K562 (cell line): ENCODE data around the gene PODXL.
"Not testable (repeated sequence)": the region's sequence is repeated elsewhere in the genome, so short reads cannot be mapped to it uniquely, and the experiment has no call there.

Experiments used
- ATF2 ChIP-seq: sonication (generic); formaldehyde crosslinking; IDR thresholded peaks from 2 replicates; pipeline ENCODE4 v1.8.1; 2022; ENCODE audit warnings: missing genetic modification reagents
- ATF7 ChIP-seq: fragments of 450-650 bp; IDR thresholded peaks from 2 replicates; pipeline ENCODE4 v1.7.1; 2014; ENCODE audit warnings: mild to moderate bottlenecking, moderate library complexity
- EP300 ChIP-seq: IDR thresholded peaks from 2 replicates; pipeline ENCODE4 v1.6.1; 2012; ENCODE audit warnings: low read length, improper control_type of control experiment
- ESRRA ChIP-seq: fragments of 450-650 bp; IDR thresholded peaks from 2 replicates; pipeline ENCODE4 v1.6.1; 2014; ENCODE audit warnings: low read depth, mild to moderate bottlenecking, moderate library complexity, borderline replicate concordance
- IRF2 ChIP-seq: sonication (generic); formaldehyde crosslinking; IDR thresholded peaks from 2 replicates; pipeline ENCODE4 v1.8.1; 2022; ENCODE audit warnings: mild to moderate bottlenecking, missing genetic modification reagents
- MAFG ChIP-seq: fragments of 450-650 bp; conservative IDR thresholded peaks from 2 replicates; pipeline ENCODE4 v1.6.1; 2016; ENCODE audit warnings: missing genetic modification characterization, missing compliant biosample characterization
- POLR2AphosphoS5 ChIP-seq: IDR thresholded peaks from 2 replicates; pipeline ENCODE4 v1.6.1; 2011; ENCODE audit warnings: mild to moderate bottlenecking, low read depth, low read length, moderate library complexity; ENCODE audit not compliant: control insufficient read depth, insufficient read depth
- U2AF1 ChIP-seq: fragments of 200-400 bp; formaldehyde crosslinking; optimal IDR thresholded peaks from 2 replicates; pipeline ENCODE3; 2017; ENCODE audit warnings: mild to moderate bottlenecking, low read depth, low read length, moderate library complexity
- ZNF830 ChIP-seq: fragments of 250-450 bp; sonication (Bioruptor Pico); IDR thresholded peaks from 2 replicates; pipeline ENCODE4 v1.5.0; 2021; ENCODE audit warnings: mild to moderate bottlenecking

- not testable (repeated sequence) for TF ChIP-seq POLR2AphosphoS5; U2AF1; IRF2; MAFG; ZNF830; ESRRA; EP300; ATF2 (CRISPR knock-in tag); ATF7
Measured at GRCh38 chr7:131505037-131505620, 51.3 kb downstream of the PODXL start.
